ENCODE data around the gene TMED5. TPM values are rescaled to one million over a fixed set of nuclear protein-coding genes. Genes with fewer than 3 reads are reported as not detected.
"Not testable (repeated sequence)": the region's sequence is repeated elsewhere in the genome, so short reads cannot be mapped to it uniquely, and the experiment has no call there.

Gene TMED5
- total RNA-seq, 2 donors from 2014 or later, result 80.4 to 81.2 TPM

DNA sequence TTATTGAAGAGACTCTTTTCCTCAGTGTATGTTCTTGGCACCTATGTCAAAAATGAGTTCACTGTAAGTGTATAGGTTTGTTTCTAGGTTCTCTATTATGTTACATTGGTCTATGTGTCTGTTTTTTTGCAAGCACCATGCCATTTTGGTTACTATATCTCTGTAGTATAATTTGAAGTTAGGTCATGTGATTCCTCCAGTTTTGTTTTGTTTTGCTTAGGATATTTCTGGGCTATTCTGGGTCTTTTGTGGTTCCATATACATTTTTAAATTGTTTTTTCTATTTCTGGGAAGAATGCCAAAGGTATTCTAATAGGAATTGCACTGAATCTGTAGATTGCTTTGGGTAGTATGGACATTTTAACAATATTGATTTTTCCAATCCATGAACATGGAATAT, 13.2 kb downstream of the TMED5 start:
- H3K4me1 ChIP-seq, result no peaks in the 10 kb centered on the region
- H3K9me3 ChIP-seq, result no peaks in the 10 kb centered on the region
- no peak for DNase-seq (ENCODE audit: low spot score)
- no peak overlapping the region for H3K27ac ChIP-seq
- TF ChIP-seq, protein P1, sequence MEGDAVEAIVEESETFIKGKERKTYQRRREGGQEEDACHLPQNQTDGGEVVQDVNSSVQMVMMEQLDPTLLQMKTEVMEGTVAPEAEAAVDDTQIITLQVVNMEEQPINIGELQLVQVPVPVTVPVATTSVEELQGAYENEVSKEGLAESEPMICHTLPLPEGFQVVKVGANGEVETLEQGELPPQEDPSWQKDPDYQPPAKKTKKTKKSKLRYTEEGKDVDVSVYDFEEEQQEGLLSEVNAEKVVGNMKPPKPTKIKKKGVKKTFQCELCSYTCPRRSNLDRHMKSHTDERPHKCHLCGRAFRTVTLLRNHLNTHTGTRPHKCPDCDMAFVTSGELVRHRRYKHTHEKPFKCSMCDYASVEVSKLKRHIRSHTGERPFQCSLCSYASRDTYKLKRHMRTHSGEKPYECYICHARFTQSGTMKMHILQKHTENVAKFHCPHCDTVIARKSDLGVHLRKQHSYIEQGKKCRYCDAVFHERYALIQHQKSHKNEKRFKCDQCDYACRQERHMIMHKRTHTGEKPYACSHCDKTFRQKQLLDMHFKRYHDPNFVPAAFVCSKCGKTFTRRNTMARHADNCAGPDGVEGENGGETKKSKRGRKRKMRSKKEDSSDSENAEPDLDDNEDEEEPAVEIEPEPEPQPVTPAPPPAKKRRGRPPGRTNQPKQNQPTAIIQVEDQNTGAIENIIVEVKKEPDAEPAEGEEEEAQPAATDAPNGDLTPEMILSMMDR (IDR thresholded peaks at IDR 0.05), result no peak
- H3K27me3 ChIP-seq, result no peaks in the 10 kb centered on the region
- H3K4me3 ChIP-seq, result no peak overlapping the region
- no peaks in the 10 kb centered on the region for H3K36me3 ChIP-seq

DNA sequence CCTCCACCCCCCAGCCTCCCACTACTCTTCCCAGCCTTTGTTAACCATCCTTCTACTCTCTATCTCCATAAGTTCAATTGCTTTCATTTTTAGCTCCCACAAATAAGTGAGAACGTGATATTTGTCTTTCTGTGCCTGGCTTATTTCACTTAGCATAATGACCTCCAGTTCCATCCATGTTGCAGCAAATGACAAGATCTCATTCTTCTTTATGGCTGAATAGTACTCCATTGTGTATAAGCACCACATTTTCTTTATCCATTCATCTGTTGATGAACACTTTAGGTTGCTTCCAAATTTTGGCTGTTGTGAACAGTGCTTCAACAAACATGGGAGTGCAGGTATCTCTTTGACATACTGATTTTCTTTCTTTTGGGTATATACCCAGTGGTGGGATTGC, 14.3 kb downstream of the TMED5 start:
- H3K27me3 ChIP-seq; H3K4me1 ChIP-seq; DNase-seq (ENCODE audit: low spot score); H3K4me3 ChIP-seq; H3K27ac ChIP-seq; H3K36me3 ChIP-seq; H3K9me3 ChIP-seq: not testable (repeated sequence)

DNA sequence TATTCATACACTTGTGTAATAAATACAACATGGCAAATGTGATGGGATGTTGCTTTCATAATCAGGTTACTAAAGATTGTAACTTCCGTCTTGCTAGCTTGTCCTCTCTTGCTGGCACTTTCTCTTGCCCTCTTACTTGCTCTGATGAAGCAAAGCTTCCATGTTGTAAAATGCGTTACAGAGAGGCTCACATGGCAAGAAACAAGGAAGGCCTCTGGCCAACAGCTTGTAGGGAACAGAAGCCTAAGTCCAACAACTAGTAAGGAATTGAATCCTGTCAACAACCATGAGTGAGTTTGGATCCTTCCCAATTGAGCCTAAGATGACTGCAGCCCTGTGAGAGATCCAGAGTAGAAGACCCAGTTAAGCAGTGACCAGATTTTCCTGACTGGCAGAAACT, 15.4 kb downstream of the TMED5 start:
- Histone ChIP-seq H3K9me3 (no peaks in the 10 kb centered on the region), H3K27me3 (no peaks in the 10 kb centered on the region), H3K27ac (no peak overlapping the region), H3K4me3 (no peak overlapping the region), H3K36me3 (no peaks in the 10 kb centered on the region), H3K4me1 (no peaks in the 10 kb centered on the region)
- no peak for DNase-seq (ENCODE audit: low spot score)
- TF ChIP-seq, protein P1 (IDR thresholded peaks at IDR 0.05), result no peak

DNA sequence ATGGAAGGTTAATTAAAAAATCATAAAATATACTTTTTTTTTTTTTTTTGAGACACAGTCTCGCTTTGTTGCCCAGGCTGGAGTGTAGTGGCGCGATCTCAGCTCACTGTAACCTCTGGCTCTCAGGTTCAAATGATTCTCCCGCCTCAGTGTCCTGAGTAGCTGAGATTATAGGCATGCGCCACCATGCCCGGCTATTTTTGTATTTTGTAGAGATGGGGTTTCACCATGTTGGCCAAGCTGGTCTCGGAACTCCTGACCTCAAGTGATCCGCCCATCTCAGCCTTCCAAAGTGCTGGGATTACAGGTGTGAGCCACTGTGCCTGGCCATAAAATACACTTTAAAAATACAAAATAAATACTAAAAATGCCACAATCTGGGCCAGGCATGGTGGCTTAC, 16.9 kb downstream of the TMED5 start:
- H3K27me3 ChIP-seq; DNase-seq (ENCODE audit: low spot score); H3K4me3 ChIP-seq; H3K27ac ChIP-seq; H3K9me3 ChIP-seq; H3K4me1 ChIP-seq: not testable (repeated sequence)
- H3K36me3 ChIP-seq, result peaks cover 13% of the 10 kb centered on the region

DNA sequence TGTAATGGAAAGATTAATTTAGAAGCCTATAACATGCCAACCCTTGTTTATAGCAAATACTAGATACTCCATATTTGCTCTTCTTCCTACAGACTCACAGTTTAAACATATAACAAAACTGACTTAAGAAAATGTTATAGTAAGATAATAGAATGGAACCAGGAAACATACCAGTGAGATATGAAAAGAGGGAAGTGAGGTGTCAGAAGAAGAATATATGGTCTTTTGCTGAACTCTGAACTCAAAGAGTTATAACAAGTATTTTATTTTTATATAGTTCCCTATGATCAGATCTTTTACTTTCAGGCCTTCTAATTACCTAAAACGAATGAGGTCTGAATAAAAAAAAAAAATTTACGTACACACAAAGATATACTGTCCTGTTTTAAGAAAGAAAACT, 20.9 kb downstream of the TMED5 start:
- Histone ChIP-seq H3K4me3 (no peak overlapping the region), H3K27me3 (no peaks in the 10 kb centered on the region), H3K36me3 (peaks cover 51% of the 10 kb centered on the region), H3K27ac (no peak overlapping the region), H3K4me1 (peaks cover 0 to 4% of the 10 kb centered on the region in 2 donors), H3K9me3 (no peaks in the 10 kb centered on the region)
- TF ChIP-seq, protein P1 (IDR thresholded peaks at IDR 0.05), result no peak
- no peak for DNase-seq (ENCODE audit: low spot score)

DNA sequence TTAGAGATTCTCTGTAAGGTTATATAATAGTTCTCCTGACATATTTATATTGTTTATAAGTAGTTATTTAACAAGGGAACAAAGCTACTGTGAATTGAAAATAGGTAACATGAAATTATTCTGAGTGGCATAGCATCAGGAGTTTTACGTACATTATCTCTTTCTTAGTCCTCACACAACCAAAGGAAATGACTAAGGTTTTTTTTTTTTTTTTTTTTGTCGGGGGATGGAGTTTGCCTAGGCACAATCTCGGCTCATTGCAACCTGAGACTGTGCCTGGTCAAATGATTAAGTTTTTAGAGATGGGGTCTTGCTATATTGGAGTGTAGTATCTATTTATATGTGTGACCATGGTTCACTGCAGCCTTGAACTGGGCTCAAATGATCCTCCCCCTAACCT, 24.9 kb downstream of the TMED5 start:
- H3K36me3 ChIP-seq, result peaks cover 69% of the 10 kb centered on the region
- no peak overlapping the region for H3K27ac ChIP-seq
- TF ChIP-seq, protein P1 (IDR thresholded peaks at IDR 0.05), result no peak
- H3K4me1 ChIP-seq, result peaks cover 0 to 4% of the 10 kb centered on the region in 2 donors
- DNase-seq (ENCODE audit: low spot score), result no peak
- no peaks in the 10 kb centered on the region for H3K9me3 ChIP-seq
- no peak overlapping the region for H3K4me3 ChIP-seq
- H3K27me3 ChIP-seq, result no peaks in the 10 kb centered on the region

DNA sequence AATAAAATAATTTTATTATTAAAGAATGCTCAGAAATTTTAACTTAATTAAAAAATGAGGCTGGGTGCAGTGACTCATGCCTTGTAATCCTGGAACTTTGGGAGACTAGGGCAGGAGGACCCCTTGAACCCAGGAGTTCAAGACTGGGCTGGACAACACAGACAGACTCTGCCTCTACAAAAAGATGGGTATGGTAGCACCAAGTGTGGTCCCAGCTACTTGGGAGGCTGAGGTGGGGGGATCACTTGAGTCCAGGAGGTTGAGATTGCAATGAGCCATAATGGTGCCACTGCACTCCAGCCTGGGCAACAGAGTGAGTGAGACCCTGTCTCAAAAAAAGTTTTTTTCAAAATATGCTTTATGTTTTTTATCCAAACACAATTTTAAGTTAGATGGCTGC, 25.3 kb downstream of the TMED5 start:
- H3K9me3 ChIP-seq, result no peaks in the 10 kb centered on the region
- H3K27me3 ChIP-seq, result no peaks in the 10 kb centered on the region
- no peak overlapping the region for H3K4me3 ChIP-seq
- H3K27ac ChIP-seq, result no peak overlapping the region
- DNase-seq (ENCODE audit: low spot score), result no peak
- peaks cover 0 to 4% of the 10 kb centered on the region in 2 donors for H3K4me1 ChIP-seq
- peaks cover 71% of the 10 kb centered on the region for H3K36me3 ChIP-seq
- TF ChIP-seq, protein P1 (IDR thresholded peaks at IDR 0.05), result no peak

All from right atrium auricular region (tissue), 2 donors.